ENCODE measurements around the gene GTF3C2. TPM values are rescaled to one million over a fixed set of nuclear protein-coding genes. Genes with fewer than 3 reads are reported as not detected.

The GTF3C2 gene
- total RNA-seq, 1 experiment from 2014 or later, result 109 TPM

GRCh38 chr2:27304488-27305240 lies 51.9 kb downstream of the GTF3C2 start:
- Histone ChIP-seq H3K9ac (ENCODE audit: extremely low read depth, insufficient read length, low read length) (no peak overlapping the region), H2BK12ac (ENCODE audit: insufficient read length, low read depth, low read length) (no peak overlapping the region), H3K27me3 (ENCODE audit: insufficient read depth, low read length) (peaks cover 21% of the 10 kb centered on the region), H3K79me1 (ENCODE audit: insufficient read depth, low read depth, low read length, poor library complexity, severe bottlenecking) (no peaks in the 10 kb centered on the region), H3K23ac (ENCODE audit: insufficient read length, low read depth, low read length) (no peak overlapping the region), H4K20me1 (ENCODE audit: control insufficient read depth, insufficient read depth, insufficient read length) (no peaks in the 10 kb centered on the region), H2BK15ac (ENCODE audit: low read depth, low read length) (no peak overlapping the region), H4K5ac (ENCODE audit: insufficient read length, low read depth, low read length) (no peak overlapping the region), H3K27ac (ENCODE audit: insufficient read length, low read depth, low read length) (no peak overlapping the region), H3K4me1 (ENCODE audit: insufficient read depth, low read length) (no peaks in the 10 kb centered on the region), H4K8ac (replicated peaks; ENCODE audit: insufficient read length, low read depth, low read length) (no peak overlapping the region), H4K91ac (ENCODE audit: insufficient read length, low read depth, low read length) (no peak overlapping the region), H2AK5ac (ENCODE audit: insufficient read length, low read length) (no peak overlapping the region), H2BK120ac (ENCODE audit: low read depth, low read length, poor library complexity, severe bottlenecking) (no peak overlapping the region), H2BK20ac (ENCODE audit: low read depth, low read length, poor library complexity, severe bottlenecking) (no peak overlapping the region), H3T11ph (ENCODE audit: low read length) (no peak overlapping the region), H3K23me2 (ENCODE audit: insufficient read length, low read depth, low read length, poor library complexity, severe bottlenecking) (peaks cover 9% of the 10 kb centered on the region), H3K14ac (ENCODE audit: insufficient read depth, low read length) (no peak overlapping the region), H2AFZ (ENCODE audit: low read length) (no peak overlapping the region), H3K4ac (ENCODE audit: low read depth, low read length) (no peak overlapping the region), H3K56ac (ENCODE audit: insufficient read length, low read depth, low read length) (no peak overlapping the region), H3K9me3 (ENCODE audit: control insufficient read depth, low read depth, low read length) (no peaks in the 10 kb centered on the region), H3K4me2 (ENCODE audit: insufficient read depth, insufficient read length, low read length) (no peak overlapping the region), H3K18ac (ENCODE audit: insufficient read length, low read depth, low read length) (no peak overlapping the region), H3K79me2 (ENCODE audit: insufficient read depth, low read length) (no peaks in the 10 kb centered on the region), H2BK5ac (ENCODE audit: insufficient read length, low read length) (no peak overlapping the region)
- no CpG with 5 or more reads among the region's 13 CpGs for WGBS (ENCODE audit: extremely low coverage, insufficient read length, low lambda C conversion rate)
- no peak for DNase-seq
- no peak overlapping the region for H3K27ac Mint-ChIP-seq
- H3K4me3 Mint-ChIP-seq, result no peak overlapping the region
- H3K27me3 Mint-ChIP-seq (ENCODE audit: low read depth), result peaks cover 48% of the 10 kb centered on the region
- no peaks in the 10 kb centered on the region for H3K9me3 Mint-ChIP-seq
- H3K4me1 Mint-ChIP-seq, result peaks cover 5 to 9% of the 10 kb centered on the region in 2 experiments
- TF ChIP-seq CTCF (conservative IDR thresholded peaks at IDR 0.05), result no peak
- peaks cover 4 to 7% (median 4%) of the 10 kb centered on the region in 3 experiments; a peak in 6 of 7 replicates for H3K36me3 Mint-ChIP-seq (ENCODE audit: insufficient read depth in 1 of 3, low read depth in 3 of 3)
